LNCaP clone FGC (cell line): ENCODE data around the gene ITGAV.

Experiments used
- DNase-seq: peaks from one replicate; pipeline ENCODE4 v3.0.0-alpha.2; 2011; ENCODE audit warnings: low read depth
- H3K4me3 ChIP-seq: 2 replicates; pipeline ENCODE4 v1.5.1; 2011; ENCODE audit warnings: mild to moderate bottlenecking, low read depth, low read length, control low read depth
- CTCF ChIP-seq: IDR thresholded peaks from 2 replicates; pipeline ENCODE4 v1.5.1; 2012; ENCODE audit warnings: mild to moderate bottlenecking; ENCODE audit not compliant: control insufficient read depth, insufficient read depth; ENCODE audit errors: extremely low read depth

The ITGAV gene

DNA sequence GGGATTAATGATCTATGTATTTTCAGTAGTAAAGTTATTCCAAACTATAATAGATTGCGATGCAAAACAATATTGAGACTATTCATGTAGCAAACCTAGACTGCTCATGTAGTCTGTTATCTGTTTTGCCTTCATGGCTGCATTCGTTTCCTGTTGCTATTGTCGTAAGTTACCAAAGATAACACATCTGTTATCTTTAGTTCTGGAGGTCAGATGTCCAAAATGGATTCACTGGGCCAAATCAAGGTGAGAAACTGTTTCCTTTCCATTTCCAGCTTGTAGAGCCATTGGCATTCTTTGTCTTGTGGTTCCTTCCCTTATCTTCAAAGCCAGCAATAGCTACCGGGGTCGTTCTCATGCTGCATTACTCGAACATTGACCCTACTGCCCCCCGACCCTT is 20.9 kb downstream of the ITGAV start:
- no peak overlapping the region for H3K4me3 ChIP-seq
- no peak for DNase-seq
- TF ChIP-seq CTCF, result no peak

DNA sequence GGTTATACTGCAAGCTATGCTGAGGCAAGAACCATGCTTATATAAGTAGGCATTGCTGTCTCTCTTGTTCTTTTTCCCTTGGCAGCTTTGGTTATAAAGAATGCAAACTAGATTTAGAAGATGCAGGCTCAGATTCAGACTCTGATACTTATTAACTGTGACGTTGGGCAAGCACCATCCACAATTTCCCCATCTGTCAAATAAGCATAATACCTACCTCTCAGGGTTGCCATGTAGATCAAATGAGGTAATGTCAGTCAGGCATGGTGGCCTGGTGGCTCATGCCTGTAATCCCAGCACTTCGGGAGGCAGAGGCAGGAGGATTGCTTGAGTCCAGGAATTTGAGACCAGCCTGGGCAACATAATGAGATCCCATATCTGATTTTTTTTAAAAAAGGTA is 21.7 kb downstream of the ITGAV start:
- TF ChIP-seq CTCF, result no peak
- no peak for DNase-seq
- H3K4me3 ChIP-seq, result no peak overlapping the region

GRCh38 chr2:186612026-186612425 is 22.2 kb downstream of the ITGAV start:
- H3K4me3 ChIP-seq, result no peak overlapping the region
- no peak for DNase-seq
- no peak for TF ChIP-seq CTCF

DNA sequence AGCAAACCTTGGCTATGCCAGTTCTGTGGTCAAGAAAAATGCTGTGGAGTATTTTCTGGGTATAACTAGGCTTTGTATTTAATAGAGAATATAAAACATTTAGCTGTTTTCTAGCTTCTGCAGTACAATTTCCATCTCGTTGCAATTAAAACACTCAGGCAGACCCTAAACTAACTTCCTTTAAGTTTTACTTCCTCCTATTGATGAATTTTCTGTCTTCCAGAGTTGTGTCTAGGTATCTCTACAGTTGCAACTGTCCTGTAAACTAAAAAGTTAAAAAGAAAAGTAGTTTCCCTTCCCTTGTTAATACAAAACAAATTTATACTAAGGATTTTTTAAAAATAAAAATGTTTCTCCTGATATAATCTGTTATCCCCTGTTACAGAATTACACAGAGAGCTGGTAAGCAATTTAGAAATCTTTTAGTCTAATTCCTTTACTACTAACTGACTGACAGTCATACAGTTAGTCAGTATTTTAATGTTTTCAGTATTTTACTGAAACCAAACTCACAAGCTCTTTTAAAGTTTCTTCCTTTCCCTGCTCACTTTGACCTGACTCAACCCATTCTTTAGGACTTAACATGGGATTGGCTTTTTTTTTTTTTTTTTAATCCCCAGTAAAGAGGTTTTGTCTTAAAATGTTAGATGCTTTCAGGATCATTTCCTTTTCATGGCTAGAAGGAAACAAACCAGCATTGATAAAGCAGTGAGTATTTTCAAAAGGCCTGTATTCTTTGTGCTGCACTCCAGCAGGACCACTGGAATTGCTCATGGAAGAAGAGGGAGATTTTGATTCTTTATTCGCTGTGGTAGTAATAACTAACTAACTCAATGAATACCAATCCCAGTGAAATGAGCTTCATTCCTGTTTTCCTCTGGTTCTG is 22.9 kb downstream of the ITGAV start:
- no peak for DNase-seq
- no peak for TF ChIP-seq CTCF
- H3K4me3 ChIP-seq, result no peak overlapping the region

- H3K4me3 ChIP-seq, result no peak overlapping the region
- TF ChIP-seq CTCF, result no peak
- DNase-seq, result no peak
Observed at GRCh38 chr2:186614373-186614772, 24.5 kb downstream of the ITGAV start.

DNA sequence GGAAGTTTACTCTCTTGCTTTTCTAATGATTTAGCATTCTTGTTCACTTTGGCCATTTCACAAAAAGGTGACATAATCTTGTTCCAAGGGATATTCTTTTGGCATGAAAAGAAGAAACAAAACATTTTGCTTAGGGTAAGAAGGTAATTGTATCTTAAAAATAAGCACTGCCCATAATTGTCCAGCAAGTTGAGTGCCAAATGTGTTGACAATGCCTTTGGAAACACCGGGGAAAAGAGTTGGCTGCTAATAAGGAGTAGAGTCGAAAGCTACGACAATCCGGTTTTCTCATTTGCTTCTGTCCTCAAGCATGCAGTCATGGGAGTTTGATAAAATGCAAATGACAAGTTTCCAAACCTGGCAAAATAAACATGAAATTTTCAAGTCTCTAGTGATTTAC is 27.3 kb downstream of the ITGAV start:
- H3K4me3 ChIP-seq, result no peak overlapping the region
- DNase-seq, result no peak
- no peak for TF ChIP-seq CTCF

DNA sequence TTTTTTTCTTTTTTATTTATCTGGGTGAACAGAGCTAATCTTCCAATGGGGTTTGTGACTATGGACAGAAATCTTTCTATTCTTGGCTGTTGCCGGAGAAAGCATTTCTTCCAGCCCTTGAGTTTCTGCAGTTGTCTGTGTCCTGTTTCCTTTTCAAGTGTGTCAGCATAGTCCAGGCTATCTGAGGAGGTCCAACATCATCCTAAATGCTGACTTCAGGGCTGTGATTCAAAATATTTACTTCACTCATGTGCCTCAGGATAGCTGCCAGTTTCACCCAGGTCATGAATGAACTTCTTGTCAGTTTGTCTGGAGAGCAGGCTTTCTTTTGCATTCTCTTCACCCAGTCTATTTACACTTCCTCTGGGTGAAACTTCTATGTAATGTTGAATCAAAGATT is 27.9 kb downstream of the ITGAV start:
- DNase-seq, result no peak
- no peak overlapping the region for H3K4me3 ChIP-seq
- no peak for TF ChIP-seq CTCF
